ENCODE measurements around the gene CACNA1I. TPM values are rescaled to one million over a fixed set of nuclear protein-coding genes. Genes with fewer than 3 reads are reported as not detected.

The CACNA1I gene
- total RNA-seq, 1 donor from 2014 or later, result 0.60 TPM

GRCh38 chr22:39610766-39611165, 40.2 kb downstream of the CACNA1I start:
- Mint-ChIP-seq H3K4me3 (no peak overlapping the region), H3K36me3 (no peaks in the 10 kb centered on the region), H3K27ac (no peak overlapping the region), H3K9me3 (no peaks in the 10 kb centered on the region), H3K4me1 (ENCODE audit: unreplicated experiment) (peaks cover 3% of the 10 kb centered on the region), H3K27me3 (peaks cover 28% of the 10 kb centered on the region)
- DNase-seq (ENCODE audit: extremely low spot score, unreplicated experiment), result no peak
- no peak for TF ChIP-seq CTCF (conservative IDR thresholded peaks at IDR 0.05)

- no peak overlapping the region for H3K27ac Mint-ChIP-seq
- no peak overlapping the region for H3K4me3 Mint-ChIP-seq
- H3K9me3 Mint-ChIP-seq, result no peaks in the 10 kb centered on the region
- peaks cover 3% of the 10 kb centered on the region for H3K4me1 Mint-ChIP-seq (ENCODE audit: unreplicated experiment)
- DNase-seq (ENCODE audit: extremely low spot score, unreplicated experiment), result no peak
- H3K27me3 Mint-ChIP-seq, result peaks cover 30% of the 10 kb centered on the region
- H3K36me3 Mint-ChIP-seq, result no peaks in the 10 kb centered on the region
- no peak for TF ChIP-seq CTCF (conservative IDR thresholded peaks at IDR 0.05)
Measured at GRCh38 chr22:39611360-39611759, 40.8 kb downstream of the CACNA1I start.

- no peaks in the 10 kb centered on the region for H3K4me1 Mint-ChIP-seq (ENCODE audit: unreplicated experiment)
- no peaks in the 10 kb centered on the region for H3K9me3 Mint-ChIP-seq
- H3K27ac Mint-ChIP-seq, result peak overlapping the region; percentile 12
- peaks cover 30% of the 10 kb centered on the region for H3K27me3 Mint-ChIP-seq
- H3K4me3 Mint-ChIP-seq, result no peak overlapping the region
- TF ChIP-seq CTCF (conservative IDR thresholded peaks at IDR 0.05), result no peak
- H3K36me3 Mint-ChIP-seq, result no peaks in the 10 kb centered on the region
- no peak for DNase-seq (ENCODE audit: extremely low spot score, unreplicated experiment)
Measured at GRCh38 chr22:39612811-39613548, 42.4 kb downstream of the CACNA1I start.

- no peak for DNase-seq (ENCODE audit: extremely low spot score, unreplicated experiment)
- no peak for TF ChIP-seq CTCF (conservative IDR thresholded peaks at IDR 0.05)
- Mint-ChIP-seq H3K4me3 (no peak overlapping the region), H3K9me3 (no peaks in the 10 kb centered on the region), H3K27ac (no peak overlapping the region), H3K4me1 (ENCODE audit: unreplicated experiment) (no peaks in the 10 kb centered on the region), H3K27me3 (peaks cover 33% of the 10 kb centered on the region), H3K36me3 (no peaks in the 10 kb centered on the region)
Measured at GRCh38 chr22:39613549-39613921, 43.0 kb downstream of the CACNA1I start.

GRCh38 chr22:39614442-39614841, 43.9 kb downstream of the CACNA1I start:
- no peak overlapping the region for H3K27ac Mint-ChIP-seq
- H3K4me1 Mint-ChIP-seq (ENCODE audit: unreplicated experiment), result no peaks in the 10 kb centered on the region
- H3K9me3 Mint-ChIP-seq, result no peaks in the 10 kb centered on the region
- no peak for TF ChIP-seq CTCF (conservative IDR thresholded peaks at IDR 0.05)
- DNase-seq (ENCODE audit: extremely low spot score, unreplicated experiment), result no peak
- H3K36me3 Mint-ChIP-seq, result no peaks in the 10 kb centered on the region
- H3K27me3 Mint-ChIP-seq, result peaks cover 28% of the 10 kb centered on the region
- no peak overlapping the region for H3K4me3 Mint-ChIP-seq
